Endothelial cell of umbilical vein (primary cell): ENCODE data around the gene AKAP6. TPM values are rescaled to one million over a fixed set of nuclear protein-coding genes. Genes with fewer than 3 reads are reported as not detected.
"Not testable (repeated sequence)": the region's sequence is repeated elsewhere in the genome, so short reads cannot be mapped to it uniquely, and the experiment has no call there.

ENCODE experiments used
- BruUV-seq: library from RNA; stranded (reverse); fragments of 400-500 nt; replicated peaks from 2 replicates; lab custom pipeline; 2021; lab: Mats Ljungman, UMichigan
- CTCF ChIA-PET: fragments of 300-600, 350-600 bp; sonication (Branson Sonifier 250); formaldehyde crosslinking; loops from one replicate; lab custom pipeline; 2021; ENCODE audit warnings: antibody characterized with exemption, inconsistent platforms; lab: Charles Lee
- POLR2A ChIA-PET: fragments of 300-600, 350-600 bp; sonication (Branson Sonifier 250); formaldehyde crosslinking; loops from one replicate; lab custom pipeline; 2021; ENCODE audit warnings: antibody characterized with exemption, inconsistent platforms; lab: Charles Lee
- DNase-seq: peaks from one replicate; pipeline ENCODE4 v3.0.0-alpha.2; 2011; ENCODE audit warnings: low read depth, low spot score
- FAIRE-seq: peaks from 2 replicates; lab custom pipeline; 2011; peaks lifted over from hg19 to GRCh38; lab: Jason Lieb, UNC
- H2AFZ ChIP-seq: 2 replicates; pipeline ENCODE4 v1.6.0; 2012; ENCODE audit warnings: low read depth, low read length, control low read depth, inconsistent platforms
- H3K27ac ChIP-seq: 2 replicates; pipeline ENCODE4 v1.5.1; 2011; ENCODE audit warnings: low read depth, mild to moderate bottlenecking, control low read depth, low read length, moderate library complexity; ENCODE audit not compliant: insufficient read depth
- H3K27me3 ChIP-seq, 2 experiments: 2 replicates each; pipeline versions ENCODE4 v1.6.0 to v1.6.1; 2011; ENCODE audit warnings: low read length in 2 of 2, mixed read lengths in 1 of 2; ENCODE audit not compliant: control insufficient read depth in 2 of 2, insufficient read depth in 2 of 2
- H3K36me3 ChIP-seq, 2 experiments: 2 replicates in 1 of 2; 3 replicates in 1 of 2; pipeline ENCODE4 v1.5.1; 2011; ENCODE audit warnings: low read length in 2 of 2, mild to moderate bottlenecking in 1 of 2, moderate library complexity in 1 of 2; ENCODE audit not compliant: control insufficient read depth in 2 of 2, insufficient read depth in 2 of 2; ENCODE audit errors: extremely low read depth in 1 of 2
- H3K4me1 ChIP-seq: 3 replicates; pipeline ENCODE4 v1.5.1; 2011; ENCODE audit warnings: mild to moderate bottlenecking, low read length; ENCODE audit not compliant: control insufficient read depth, insufficient read depth; ENCODE audit errors: extremely low read depth
- H3K4me2 ChIP-seq: 2 replicates; pipeline ENCODE4 v1.6.1; 2011; ENCODE audit warnings: low read length, control low read depth, mixed read lengths; ENCODE audit not compliant: insufficient read depth
- H3K4me3 ChIP-seq, 3 experiments: fragments of 200-600 bp in 1 of 3; sonication (generic), shearing (Covaris generic) in 1 of 3; replicated peaks in 1 of 3; 2 replicates each; pipeline ENCODE4 v1.5.1; 2011 to 2016; ENCODE audit warnings: control low read depth in 3 of 3, low read length in 3 of 3, mild to moderate bottlenecking in 2 of 3, inconsistent platforms in 1 of 3, low read depth in 1 of 3, moderate library complexity in 1 of 3; ENCODE audit not compliant: insufficient read depth in 1 of 3
- H3K79me2 ChIP-seq: 2 replicates; pipeline ENCODE4 v1.6.0; 2012; ENCODE audit warnings: low read length, inconsistent platforms; ENCODE audit not compliant: control insufficient read depth, insufficient read depth
- H3K9ac ChIP-seq: replicated peaks from 2 replicates; pipeline ENCODE3; 2011; ENCODE audit warnings: low read length, control low read depth; ENCODE audit not compliant: insufficient read depth; ENCODE audit errors: extremely low read depth
- H3K9me1 ChIP-seq: replicated peaks from 3 replicates; pipeline ENCODE4 v1.6.0; 2011; ENCODE audit warnings: mild to moderate bottlenecking, low read length; ENCODE audit not compliant: control insufficient read depth, insufficient read depth; ENCODE audit errors: extremely low read depth
- H3K9me3 ChIP-seq: replicated peaks from 2 replicates; pipeline ENCODE4 v1.5.1; 2012; ENCODE audit warnings: low read length, inconsistent platforms; ENCODE audit not compliant: control insufficient read depth, insufficient read depth
- H4K20me1 ChIP-seq: replicated peaks from 2 replicates; pipeline ENCODE3; 2011; ENCODE audit warnings: mild to moderate bottlenecking, low read length; ENCODE audit not compliant: control insufficient read depth, insufficient read depth; ENCODE audit errors: extremely low read depth
- EZH2 ChIP-seq: IDR thresholded peaks from 2 replicates; pipeline ENCODE4 v1.6.1; 2012; ENCODE audit warnings: borderline replicate concordance, low read depth, mild to moderate bottlenecking, moderate library complexity, low read length, inconsistent platforms; ENCODE audit not compliant: severe bottlenecking
- FOS ChIP-seq: IDR thresholded peaks from 2 replicates; pipeline ENCODE4 v1.6.1; 2011; ENCODE audit warnings: mild to moderate bottlenecking, low read length, moderate library complexity, borderline replicate concordance; ENCODE audit not compliant: insufficient read depth
- GATA2 ChIP-seq: IDR thresholded peaks from 2 replicates; pipeline ENCODE4 v1.7.0; 2011; ENCODE audit warnings: low read depth, mild to moderate bottlenecking, moderate library complexity, mixed read lengths, low read length; ENCODE audit not compliant: insufficient read length, insufficient read depth
- JUN ChIP-seq: IDR thresholded peaks from 2 replicates; pipeline ENCODE4 v1.6.1; 2011; ENCODE audit warnings: borderline replicate concordance, low read depth; ENCODE audit not compliant: insufficient read length, insufficient read depth
- MAX ChIP-seq: IDR thresholded peaks from 2 replicates; pipeline ENCODE4 v1.6.1; 2011; ENCODE audit not compliant: insufficient read depth, insufficient read length
- MYC ChIP-seq: IDR thresholded peaks from one replicate; pipeline ENCODE4 v1.6.1; 2011; ENCODE audit warnings: mild to moderate bottlenecking, low read depth, low read length
- POLR2A ChIP-seq: IDR thresholded peaks from 2 replicates; pipeline ENCODE4 v1.6.1; 2012; ENCODE audit warnings: low read depth, mild to moderate bottlenecking, control low read depth, low read length
- POLR2AphosphoS5 ChIP-seq: IDR thresholded peaks from 2 replicates; pipeline ENCODE4 v1.6.1; 2012; ENCODE audit warnings: low read depth, mild to moderate bottlenecking, control low read depth, low read length, moderate library complexity; ENCODE audit not compliant: insufficient read depth
- dilution Hi-C: fragments of 300-500 bp; cut with MboI; formaldehyde crosslinking; loops from one replicate; pipeline ENCODE4 v1.15.0; 2019; ENCODE audit warnings: low sequenced_read_pairs; ENCODE audit not compliant: extremely low pct_ligation_motif_present
- intact Hi-C: fragments of 100-400 bp; cut with micrococcal nuclease; formaldehyde crosslinking; loops from one replicate; pipeline ENCODE4 v1.10.0; 2022
- polyA plus RNA-seq, 4 experiments: library from polyadenylated mRNA; depleted of rRNA in 3 of 4; stranded (reverse) in 3 of 4; unstranded in 1 of 4; fragments of >200 nt; gene quantifications; 2 replicates each; pipeline versions ENCODE4 v1.2.1 to v1.2.3, GENCODE V29; 2011 to 2012; ENCODE audit warnings: missing spikeins in 1 of 4
- total RNA-seq: library from RNA; stranded (reverse); gene quantifications from 2 replicates; pipeline ENCODE4 v1.2.3, GENCODE V29; 2021

The AKAP6 gene
- total and polyA plus RNA-seq, 2 donors (not counting 3 experiments of a cell fraction or from before 2014, with no cell fraction given), result 0.03 to 0.49 TPM

DNA sequence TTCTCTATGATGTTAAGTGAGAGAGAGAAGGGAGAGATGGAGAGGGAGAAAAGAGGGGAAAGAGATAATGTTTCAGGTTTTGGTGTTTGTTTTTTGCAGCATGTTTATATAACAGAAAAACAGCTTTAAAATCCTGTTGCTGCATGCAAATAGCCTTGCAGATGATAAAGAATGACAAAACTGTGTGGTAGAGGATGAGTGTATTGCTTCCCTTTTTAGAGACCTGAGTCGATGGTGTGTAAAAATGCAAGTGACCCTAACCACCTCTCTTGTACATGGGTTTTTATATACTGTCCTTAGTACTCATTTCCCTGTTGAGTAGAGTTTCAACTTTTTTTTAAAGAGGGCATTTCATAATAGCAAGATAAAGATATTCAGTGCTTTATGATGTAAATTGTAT is 249.1 kb downstream of the AKAP6 start:
- ChIA-PET POLR2A (no interaction called here), CTCF (interaction anchor here (0.6 to 1.6 kb wide), 3 partner anchors 1215 to 1745 kb away, joined by 3 to 10 read pairs (median 4); no protein-coding TSS in a partner anchor)
- H3K36me3 ChIP-seq, result no peaks in the 10 kb centered on the region
- no peak overlapping the region for H3K27ac ChIP-seq
- H3K4me2 ChIP-seq, result no peak overlapping the region
- H3K27me3 ChIP-seq, result peaks cover 18 to 34% of the 10 kb centered on the region in 2 experiments
- H4K20me1 ChIP-seq, result no peaks in the 10 kb centered on the region
- FAIRE-seq, result no peak
- intact Hi-C loops, result no loop called here
- H3K79me2 ChIP-seq, result no peaks in the 10 kb centered on the region
- TF ChIP-seq FOS, result no peak
- TF ChIP-seq JUN, result no peak
- no peak for TF ChIP-seq EZH2
- no peak for TF ChIP-seq MYC
- TF ChIP-seq MAX, result no peak
- no peak for TF ChIP-seq POLR2AphosphoS5
- no peak for TF ChIP-seq GATA2
- TF ChIP-seq POLR2A, result no peak
- H3K4me3 ChIP-seq, result no peak overlapping the region
- H3K9me1 ChIP-seq, result no peaks in the 10 kb centered on the region
- H3K4me1 ChIP-seq, result no peaks in the 10 kb centered on the region
- no peak for DNase-seq
- H2AFZ ChIP-seq, result no peak overlapping the region
- H3K9ac ChIP-seq, result no peak overlapping the region
- BruUV-seq, result no TSS peak
- dilution Hi-C loops, result no loop called here
- H3K9me3 ChIP-seq, result no peaks in the 10 kb centered on the region

DNA sequence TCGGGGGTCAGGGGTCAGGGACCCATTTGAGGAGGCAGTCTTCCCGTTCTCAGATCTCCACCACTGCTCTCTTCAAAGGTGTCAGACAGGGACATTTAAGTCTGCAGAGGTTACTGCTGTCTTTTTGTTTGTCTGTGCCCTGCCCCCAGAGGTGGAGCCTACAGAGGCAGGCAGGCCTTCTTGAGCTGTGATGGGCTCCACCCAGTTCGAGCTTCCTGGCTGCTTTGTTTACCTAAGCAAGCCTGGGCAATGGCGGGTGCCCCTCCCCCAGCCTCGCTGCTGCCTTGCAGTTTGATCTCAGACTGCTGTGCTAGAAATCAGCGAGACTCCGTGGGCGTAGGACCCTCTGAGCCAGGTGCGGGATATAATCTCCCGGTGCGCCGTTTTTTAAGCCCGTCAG is 254.3 kb downstream of the AKAP6 start:
- peaks cover 0 to 12% of the 10 kb centered on the region in 2 experiments for H3K27me3 ChIP-seq
- H3K9ac ChIP-seq, BruUV-seq, POLR2A ChIA-PET, dilution Hi-C loops, H3K36me3 ChIP-seq, H3K9me1 ChIP-seq, H3K4me3 ChIP-seq, intact Hi-C loops, H3K9me3 ChIP-seq, FAIRE-seq, DNase-seq, H3K4me2 ChIP-seq, H4K20me1 ChIP-seq, H3K4me1 ChIP-seq, H2AFZ ChIP-seq, H3K79me2 ChIP-seq, H3K27ac ChIP-seq, CTCF ChIA-PET: not testable (repeated sequence)
